Stimulated activated naive CD8-positive, alpha-beta T cell treated with anti-CD3 and anti-CD28 coated beads, Interleukin-15, Interleukin-2, amounts not matched to agents 100 ng/mL and 50 ng/mL, for 24 hours (primary cell): ENCODE measurements around the gene CHST13.
"Not testable (repeated sequence)": the region's sequence is repeated elsewhere in the genome, so short reads cannot be mapped to it uniquely, and the experiment has no call there.

Source experiments
- H3K27ac Mint-ChIP-seq: one replicate; pipeline ENCODE4 v1.8.0; 2021; ENCODE audit warnings: mild to moderate bottlenecking, mixed read lengths
- H3K27me3 Mint-ChIP-seq: one replicate; pipeline ENCODE4 v1.8.0; 2021; ENCODE audit warnings: mixed read lengths
- H3K36me3 Mint-ChIP-seq: one replicate; pipeline ENCODE4 v1.8.0; 2021; ENCODE audit warnings: low read depth, mixed read lengths
- H3K4me1 Mint-ChIP-seq: one replicate; pipeline ENCODE4 v1.8.0; 2021; ENCODE audit warnings: low read depth, mixed read lengths
- H3K4me3 Mint-ChIP-seq: one replicate; pipeline ENCODE4 v1.8.0; 2021; ENCODE audit warnings: mild to moderate bottlenecking, mixed read lengths
- H3K9me3 Mint-ChIP-seq: one replicate; pipeline ENCODE4 v1.8.0; 2021; ENCODE audit warnings: mixed read lengths

CHST13 gene

GRCh38 chr3:126525091-126525852 is 1.3 kb downstream of the CHST13 start:
- H3K4me1 Mint-ChIP-seq: no peaks in the 10 kb centered on the region
- H3K9me3 Mint-ChIP-seq: no peaks in the 10 kb centered on the region
- no peak overlapping the region for H3K4me3 Mint-ChIP-seq
- H3K36me3 Mint-ChIP-seq: no peaks in the 10 kb centered on the region
- no peak overlapping the region for H3K27ac Mint-ChIP-seq
- peaks cover 18% of the 10 kb centered on the region for H3K27me3 Mint-ChIP-seq

DNA sequence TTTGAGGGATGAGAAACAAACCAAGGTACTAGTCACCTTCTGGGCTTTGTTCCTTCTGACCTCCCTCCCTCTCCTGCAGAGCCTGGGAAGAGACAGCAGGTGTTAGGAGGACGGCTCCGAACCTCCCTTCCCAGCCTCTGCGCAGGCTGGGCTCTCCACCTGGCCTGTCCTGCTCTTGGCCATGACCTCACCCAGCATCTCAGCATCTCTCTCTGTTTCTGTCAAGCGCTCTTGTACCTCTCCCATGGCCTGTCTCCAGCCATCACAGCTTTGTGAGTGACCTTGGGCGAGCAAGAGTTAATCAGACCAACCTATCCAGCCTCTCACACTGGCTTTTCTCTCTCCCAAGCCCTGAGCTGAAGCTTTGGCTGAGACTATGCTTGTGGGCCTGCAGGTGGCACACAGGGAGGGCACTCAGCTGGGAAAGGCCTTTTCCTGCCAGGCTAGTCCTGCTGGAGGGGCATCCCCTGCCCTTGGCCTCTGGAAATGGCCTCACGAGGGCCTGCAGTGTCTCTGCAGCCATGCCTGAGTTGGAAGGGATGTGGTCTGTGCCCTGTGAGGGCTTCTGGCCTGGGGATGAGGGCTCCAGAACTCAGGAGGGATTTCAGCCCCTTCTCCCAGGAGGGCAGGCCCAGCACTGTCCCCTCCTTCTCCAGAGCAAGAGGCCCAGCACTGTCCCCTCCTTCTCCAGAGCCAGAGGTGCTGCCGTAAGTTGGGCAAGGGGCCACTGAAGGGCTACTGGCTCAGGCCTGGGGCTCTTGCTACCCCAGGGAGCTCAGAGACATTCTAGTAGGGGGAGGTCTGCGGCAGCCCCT is 2.1 kb downstream of the CHST13 start:
- no peak overlapping the region for H3K4me3 Mint-ChIP-seq
- no peaks in the 10 kb centered on the region for H3K9me3 Mint-ChIP-seq
- H3K27ac Mint-ChIP-seq: no peak overlapping the region
- H3K4me1 Mint-ChIP-seq: no peaks in the 10 kb centered on the region
- peaks cover 18% of the 10 kb centered on the region for H3K27me3 Mint-ChIP-seq
- H3K36me3 Mint-ChIP-seq: no peaks in the 10 kb centered on the region

- Mint-ChIP-seq H3K27ac (no peak overlapping the region), H3K9me3 (no peaks in the 10 kb centered on the region), H3K4me3 (no peak overlapping the region), H3K4me1 (no peaks in the 10 kb centered on the region), H3K36me3 (no peaks in the 10 kb centered on the region), H3K27me3 (peaks cover 18% of the 10 kb centered on the region)
Measured at GRCh38 chr3:126526668-126527005, 2.7 kb downstream of the CHST13 start.

GRCh38 chr3:126527006-126527405 is 3.1 kb downstream of the CHST13 start:
- no peak overlapping the region for H3K4me3 Mint-ChIP-seq
- no peaks in the 10 kb centered on the region for H3K9me3 Mint-ChIP-seq
- H3K36me3 Mint-ChIP-seq: no peaks in the 10 kb centered on the region
- H3K27me3 Mint-ChIP-seq: peaks cover 17% of the 10 kb centered on the region
- H3K4me1 Mint-ChIP-seq: no peaks in the 10 kb centered on the region
- H3K27ac Mint-ChIP-seq: no peak overlapping the region

DNA sequence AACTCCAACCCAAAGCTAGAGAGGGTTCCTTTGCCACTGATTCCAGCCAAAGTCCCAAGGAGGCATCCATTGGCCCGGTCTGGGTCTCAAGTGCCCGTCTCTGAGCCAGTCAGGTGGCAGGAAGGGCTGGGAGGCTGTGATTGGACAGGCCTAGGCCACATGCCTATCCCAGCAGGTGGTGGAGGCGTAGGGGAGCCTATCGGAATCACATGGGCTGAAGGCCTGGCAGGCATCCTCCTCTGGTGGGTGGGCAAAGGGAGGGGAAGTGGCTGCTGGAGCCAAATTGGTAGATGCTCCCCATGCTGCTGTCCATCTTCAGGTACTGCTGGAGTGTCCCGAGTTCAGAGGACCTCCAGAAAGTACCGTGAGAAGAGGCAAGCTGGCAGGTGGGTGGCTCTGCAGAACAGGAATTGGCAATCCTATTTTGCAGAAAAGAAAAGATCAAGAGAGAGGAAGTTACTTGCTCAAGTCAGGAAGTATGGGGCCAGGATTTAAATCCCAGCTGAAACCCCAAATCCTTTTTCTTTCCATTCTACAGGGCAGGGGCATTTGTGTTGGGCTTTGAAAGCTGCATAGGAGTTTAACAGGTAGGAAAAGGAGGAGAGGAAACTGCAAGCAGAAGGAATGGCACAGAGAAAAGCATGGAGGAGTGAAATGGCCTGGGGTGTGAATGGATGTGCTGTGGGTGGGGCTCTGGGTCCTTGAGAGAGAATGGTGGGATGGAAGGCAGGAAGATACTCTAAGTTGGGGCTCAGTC is 3.7 kb downstream of the CHST13 start:
- Mint-ChIP-seq H3K4me1 (no peaks in the 10 kb centered on the region), H3K9me3 (no peaks in the 10 kb centered on the region), H3K4me3 (no peak overlapping the region), H3K36me3 (no peaks in the 10 kb centered on the region), H3K27me3 (peaks cover 14% of the 10 kb centered on the region), H3K27ac (no peak overlapping the region)

GRCh38 chr3:126528419-126528799 is 4.5 kb downstream of the CHST13 start:
- Mint-ChIP-seq H3K27ac (no peak overlapping the region), H3K4me3 (no peak overlapping the region), H3K27me3 (peaks cover 8% of the 10 kb centered on the region), H3K4me1 (no peaks in the 10 kb centered on the region), H3K9me3 (no peaks in the 10 kb centered on the region), H3K36me3 (no peaks in the 10 kb centered on the region)

GRCh38 chr3:126528800-126529541 is 5.0 kb downstream of the CHST13 start:
- Mint-ChIP-seq H3K27ac (no peak overlapping the region), H3K4me3 (no peak overlapping the region), H3K36me3 (no peaks in the 10 kb centered on the region), H3K4me1 (no peaks in the 10 kb centered on the region), H3K9me3 (no peaks in the 10 kb centered on the region), H3K27me3 (peaks cover 5% of the 10 kb centered on the region)

GRCh38 chr3:126529585-126530170 is 5.7 kb downstream of the CHST13 start:
- no peaks in the 10 kb centered on the region for H3K36me3 Mint-ChIP-seq
- no peak overlapping the region for H3K4me3 Mint-ChIP-seq
- H3K9me3 Mint-ChIP-seq: no peaks in the 10 kb centered on the region
- no peak overlapping the region for H3K27ac Mint-ChIP-seq
- H3K4me1 Mint-ChIP-seq: no peaks in the 10 kb centered on the region
- H3K27me3 Mint-ChIP-seq: peaks cover 9% of the 10 kb centered on the region

DNA sequence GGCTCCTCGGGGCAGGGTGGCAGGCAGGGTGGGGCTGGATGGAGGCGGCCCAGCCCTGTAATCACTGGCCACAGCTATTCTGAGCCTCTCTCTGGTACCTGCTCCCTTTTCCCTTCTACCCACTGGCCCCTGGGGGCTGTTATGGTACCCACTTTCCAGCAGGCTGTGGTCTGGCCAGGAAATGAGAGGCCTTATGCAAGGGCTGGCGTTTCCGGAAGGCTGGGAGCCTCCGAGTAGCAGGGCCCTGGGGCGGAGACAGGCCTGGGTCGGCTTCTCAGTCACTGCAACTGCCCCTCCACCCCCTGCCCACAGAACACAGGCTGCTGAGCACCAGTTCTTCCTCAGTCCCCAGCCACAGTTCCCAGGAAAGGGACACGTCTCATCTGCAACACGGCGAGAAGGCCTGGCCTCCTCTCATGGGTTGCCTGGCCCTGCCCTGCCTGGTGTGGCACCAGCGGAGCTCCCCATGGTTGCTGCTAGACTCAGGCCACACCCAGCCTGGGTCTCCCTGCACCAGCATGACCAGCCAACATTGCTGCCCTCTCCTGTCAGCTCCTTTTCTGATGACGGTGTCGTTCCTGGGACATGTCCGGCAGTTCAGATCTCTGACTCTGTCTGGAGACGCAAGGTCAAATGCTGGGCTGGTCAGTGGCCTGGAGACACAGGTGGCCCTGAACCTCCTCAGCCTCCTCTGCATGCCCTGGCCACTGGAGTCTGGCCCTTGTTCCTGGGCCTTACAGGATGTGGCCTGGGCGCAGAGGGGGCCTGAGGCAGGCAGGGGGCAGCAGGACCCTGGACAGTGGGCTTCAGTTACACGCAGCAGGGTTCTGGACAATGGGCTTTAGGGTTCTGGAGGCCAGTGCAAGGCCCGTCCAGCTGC is 6.5 kb downstream of the CHST13 start:
- Mint-ChIP-seq H3K27ac (no peak overlapping the region), H3K9me3 (no peaks in the 10 kb centered on the region), H3K4me3 (no peak overlapping the region), H3K36me3 (no peaks in the 10 kb centered on the region), H3K27me3 (peaks cover 11% of the 10 kb centered on the region), H3K4me1 (no peaks in the 10 kb centered on the region)

DNA sequence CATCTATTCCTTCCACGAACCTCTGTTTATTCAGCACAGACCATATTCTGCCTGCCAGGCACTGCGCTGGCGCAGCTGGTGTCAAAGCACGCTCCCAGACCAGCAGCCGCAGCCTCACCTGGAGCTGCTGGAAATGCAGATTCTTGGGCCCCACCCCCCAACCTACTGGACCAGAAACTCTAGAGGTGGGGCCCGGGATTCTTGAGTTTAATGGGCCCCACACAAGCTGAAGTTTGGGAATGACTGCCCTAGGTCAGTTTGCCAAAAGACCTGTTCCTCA is 7.0 kb downstream of the CHST13 start:
- Mint-ChIP-seq H3K36me3 (no peaks in the 10 kb centered on the region), H3K4me3 (no peak overlapping the region), H3K27me3 (peaks cover 11% of the 10 kb centered on the region)

DNA sequence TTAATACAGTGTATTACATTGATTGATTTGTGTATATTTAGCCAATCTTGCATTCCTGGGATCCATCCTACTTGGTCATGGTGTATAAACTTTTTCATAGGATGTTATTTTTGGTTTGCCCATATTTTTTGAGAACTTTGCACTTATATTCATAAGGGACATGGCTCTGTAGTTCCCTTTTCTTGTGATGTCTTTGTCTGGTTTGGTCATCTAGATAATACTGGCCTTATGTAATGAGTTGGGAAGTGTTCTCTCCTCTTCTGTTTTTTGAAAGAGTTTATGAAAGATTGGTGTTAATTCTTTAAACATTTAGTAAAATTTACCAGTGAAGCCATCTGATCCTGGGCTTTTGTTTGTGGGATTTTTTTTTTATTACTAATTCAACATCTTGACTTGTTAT is 9.6 kb downstream of the CHST13 start:
- H3K4me1 Mint-ChIP-seq: no peaks in the 10 kb centered on the region
- no peaks in the 10 kb centered on the region for H3K36me3 Mint-ChIP-seq
- no peak overlapping the region for H3K4me3 Mint-ChIP-seq
- no peaks in the 10 kb centered on the region for H3K9me3 Mint-ChIP-seq
- peaks cover 11% of the 10 kb centered on the region for H3K27me3 Mint-ChIP-seq
- H3K27ac Mint-ChIP-seq: no peak overlapping the region

More for the DNA sequence above, 7.0 kb downstream of the CHST13 start:
- Mint-ChIP-seq H3K4me1 (no peaks in the 10 kb centered on the region), H3K27ac (no peak overlapping the region), H3K9me3 (no peaks in the 10 kb centered on the region)

DNA sequence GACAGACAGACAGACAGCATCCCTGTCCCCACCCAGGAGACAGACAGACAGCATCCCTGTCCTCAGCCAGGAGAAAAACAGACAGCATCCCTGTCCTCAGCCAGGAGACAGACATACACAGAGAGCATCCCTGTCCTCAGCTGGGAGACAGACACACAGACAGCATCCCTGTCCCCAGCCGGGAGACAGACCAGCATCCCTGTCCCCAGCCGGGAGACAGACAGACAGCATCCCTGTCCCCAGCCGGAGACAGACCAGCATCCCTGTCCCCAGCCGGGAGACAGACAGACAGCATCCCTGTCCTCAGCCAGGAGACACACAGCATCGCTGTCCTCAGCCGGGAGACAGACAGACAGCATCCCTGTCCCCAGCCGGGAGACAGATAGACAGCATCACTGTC is 10.8 kb downstream of the CHST13 start:
- H3K4me3 Mint-ChIP-seq, H3K36me3 Mint-ChIP-seq, H3K4me1 Mint-ChIP-seq, H3K9me3 Mint-ChIP-seq, H3K27ac Mint-ChIP-seq: not testable (repeated sequence)
- peaks cover 11% of the 10 kb centered on the region for H3K27me3 Mint-ChIP-seq

GRCh38 chr3:126535636-126536035 is 11.7 kb downstream of the CHST13 start:
- Mint-ChIP-seq H3K27ac (no peak overlapping the region), H3K27me3 (peaks cover 18% of the 10 kb centered on the region), H3K4me1 (no peaks in the 10 kb centered on the region), H3K9me3 (no peaks in the 10 kb centered on the region), H3K4me3 (no peak overlapping the region), H3K36me3 (no peaks in the 10 kb centered on the region)

DNA sequence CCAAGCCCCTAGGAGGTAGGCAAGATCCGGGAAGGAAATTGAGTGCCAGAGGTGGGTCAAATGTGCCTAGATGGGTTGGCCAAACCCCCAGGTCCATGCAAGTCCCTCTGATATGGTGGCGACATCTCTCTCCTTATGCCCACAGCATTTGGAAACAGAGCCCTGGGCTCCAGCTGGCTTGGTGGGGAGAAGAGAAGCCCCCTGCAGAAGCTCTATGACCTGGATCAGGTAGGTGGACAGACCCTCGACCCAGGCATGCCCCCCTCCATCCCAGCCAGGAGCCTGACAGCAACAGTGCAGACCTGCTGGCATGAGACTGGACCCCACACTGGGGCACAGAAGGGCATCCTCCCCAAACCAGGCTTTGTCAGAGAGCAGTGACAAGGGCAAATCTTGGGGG is 12.2 kb downstream of the CHST13 start:
- H3K4me3 Mint-ChIP-seq: no peak overlapping the region
- H3K9me3 Mint-ChIP-seq: no peaks in the 10 kb centered on the region
- H3K27me3 Mint-ChIP-seq: peaks cover 20% of the 10 kb centered on the region
- H3K4me1 Mint-ChIP-seq: peaks cover 3% of the 10 kb centered on the region
- no peaks in the 10 kb centered on the region for H3K36me3 Mint-ChIP-seq
- H3K27ac Mint-ChIP-seq: no peak overlapping the region
